H1 (cell line): ENCODE measurements around the gene TCEA2. TPM values are rescaled to one million over a fixed set of nuclear protein-coding genes. Genes with fewer than 3 reads are reported as not detected.

Source experiments
- CTCF ChIA-PET: fragments of 300-600 bp; sonication (Branson Sonifier 250); formaldehyde crosslinking; loops from one replicate; lab custom pipeline; 2021; ENCODE audit not compliant: partially characterized antibody; lab: Charles Lee
- POLR2A ChIA-PET: fragments of 300-600 bp; sonication (Branson Sonifier 250); formaldehyde crosslinking; loops from one replicate; lab custom pipeline; 2021; ENCODE audit warnings: inconsistent platforms; ENCODE audit not compliant: partially characterized antibody; lab: Charles Lee
- DNase-seq, 2 experiments: peaks; one replicate each; pipeline versions ENCODE4 v3.0.0 to v3.0.0-alpha.2; 2010 to 2022; ENCODE audit warnings: low spot score in 2 of 2, low read depth in 1 of 2, mixed read lengths in 1 of 2
- FAIRE-seq: peaks from 2 replicates; lab custom pipeline; 2011; peaks lifted over from hg19 to GRCh38; lab: Jason Lieb, UNC
- H2AFZ ChIP-seq: 2 replicates; pipeline ENCODE4 v1.8.1; 2012; ENCODE audit warnings: low read length, inconsistent platforms
- H2AK5ac ChIP-seq: 2 replicates; pipeline ENCODE4 v1.6.1; 2013; ENCODE audit warnings: low read depth, low read length
- H2BK120ac ChIP-seq: replicated peaks from 2 replicates; pipeline ENCODE3; 2013; ENCODE audit warnings: low read depth, low read length, inconsistent platforms
- H2BK12ac ChIP-seq: 2 replicates; pipeline ENCODE4 v1.6.1; 2013; ENCODE audit warnings: low read depth, low read length
- H2BK15ac ChIP-seq: 2 replicates; pipeline ENCODE4 v1.6.1; 2013; ENCODE audit warnings: low read length
- H2BK20ac ChIP-seq: 2 replicates; pipeline ENCODE4 v1.6.1; 2013; ENCODE audit warnings: low read length
- H2BK5ac ChIP-seq: 2 replicates; pipeline ENCODE4 v1.6.1; 2013; ENCODE audit warnings: low read depth, low read length
- H3K14ac ChIP-seq: 2 replicates; pipeline ENCODE4 v1.6.1; 2013; ENCODE audit warnings: inconsistent platforms; ENCODE audit not compliant: insufficient read length
- H3K18ac ChIP-seq: 2 replicates; pipeline ENCODE4 v1.6.1; 2013; ENCODE audit warnings: low read length; ENCODE audit errors: extremely low read depth
- H3K23ac ChIP-seq: 2 replicates; pipeline ENCODE4 v1.6.1; 2013; ENCODE audit warnings: inconsistent platforms; ENCODE audit not compliant: insufficient read length
- H3K23me2 ChIP-seq: 2 replicates; pipeline ENCODE4 v1.6.1; 2013; ENCODE audit warnings: low read depth, low read length
- H3K27ac ChIP-seq: 2 replicates; pipeline ENCODE4 v1.6.1; 2011; ENCODE audit warnings: low read depth, low read length, inconsistent platforms
- H3K27me3 ChIP-seq, 4 experiments: replicated peaks in 1 of 4; 1 replicate in 1 of 4; 2 replicates in 3 of 4; pipeline versions ENCODE4 v1.6.1 to v1.8.1; 2011 to 2013; ENCODE audit warnings: low read length in 3 of 4, mild to moderate bottlenecking in 3 of 4, inconsistent platforms in 2 of 4, mixed read lengths in 2 of 4, moderate library complexity in 1 of 4; ENCODE audit not compliant: control insufficient read depth in 3 of 4, insufficient read depth in 3 of 4; ENCODE audit errors: extremely low read depth in 1 of 4
- H3K36me3 ChIP-seq, 4 experiments: 2 replicates each; pipeline versions ENCODE4 v1.6.1 to v1.8.1; 2011 to 2013; ENCODE audit warnings: mild to moderate bottlenecking in 4 of 4, low read length in 3 of 4, moderate library complexity in 2 of 4, control low read depth in 1 of 4, inconsistent platforms in 1 of 4; ENCODE audit not compliant: insufficient read depth in 4 of 4, control insufficient read depth in 2 of 4
- H3K4ac ChIP-seq: replicated peaks from 2 replicates; pipeline ENCODE3; 2013; ENCODE audit warnings: low read length, low read depth, mixed read lengths, inconsistent platforms; ENCODE audit not compliant: insufficient read length
- H3K4me1 ChIP-seq, 4 experiments: replicated peaks in 1 of 4; 1 replicate in 1 of 4; 2 replicates in 3 of 4; pipeline versions ENCODE4 v1.6.1 to v1.8.1; 2011 to 2013; ENCODE audit warnings: low read length in 3 of 4, inconsistent platforms in 2 of 4, mixed read lengths in 1 of 4; ENCODE audit not compliant: insufficient read depth in 4 of 4, control insufficient read depth in 3 of 4
- H3K4me2 ChIP-seq, 2 experiments: 2 replicates each; pipeline versions ENCODE4 v1.6.1 to v1.8.1; 2011 to 2013; ENCODE audit warnings: low read depth in 2 of 2, low read length in 2 of 2, control low read depth in 1 of 2, inconsistent platforms in 1 of 2, mild to moderate bottlenecking in 1 of 2; ENCODE audit not compliant: insufficient read depth in 1 of 2
- H3K4me3 ChIP-seq, 4 experiments: fragments of 200-600, 300-600 bp in 1 of 4; sonication (generic), shearing (Covaris generic), sonication (Bioruptor Twin) in 1 of 4; 2 replicates each; pipeline versions ENCODE4 v1.5.1 to v1.8.1; 2011 to 2016; ENCODE audit warnings: low read length in 4 of 4, low read depth in 3 of 4, control low read depth in 2 of 4, inconsistent platforms in 2 of 4, mild to moderate bottlenecking in 2 of 4, mixed read lengths in 1 of 4, moderate library complexity in 1 of 4; ENCODE audit not compliant: insufficient read depth in 2 of 4; ENCODE audit errors: extremely low read depth in 1 of 4
- H3K56ac ChIP-seq: replicated peaks from 2 replicates; pipeline ENCODE3; 2013; ENCODE audit warnings: low read depth, mild to moderate bottlenecking, mixed read lengths, low read length, inconsistent platforms; ENCODE audit not compliant: insufficient read length
- H3K79me1 ChIP-seq: 2 replicates; pipeline ENCODE4 v1.6.1; 2013; ENCODE audit warnings: low read depth, low read length, control low read depth
- H3K79me2 ChIP-seq, 2 experiments: 2 replicates each; pipeline versions ENCODE4 v1.6.1 to v1.8.1; 2012 to 2013; ENCODE audit warnings: low read length in 2 of 2, mild to moderate bottlenecking in 2 of 2, inconsistent platforms in 1 of 2; ENCODE audit not compliant: insufficient read depth in 2 of 2, control insufficient read depth in 1 of 2
- H3K9ac ChIP-seq, 4 experiments: replicated peaks in 1 of 4; 1 replicate in 1 of 4; 2 replicates in 3 of 4; pipeline versions ENCODE4 v1.6.1 to v1.8.1; 2011 to 2013; ENCODE audit warnings: low read depth in 3 of 4, low read length in 3 of 4, control low read depth in 2 of 4, mild to moderate bottlenecking in 2 of 4, moderate library complexity in 2 of 4, inconsistent platforms in 1 of 4; ENCODE audit errors: extremely low read depth in 1 of 4
- H3K9me3 ChIP-seq, 2 experiments: 2 replicates each; pipeline versions ENCODE4 v1.6.1 to v1.8.1; 2012 to 2013; ENCODE audit warnings: mild to moderate bottlenecking in 2 of 2, moderate library complexity in 2 of 2, control low read depth in 1 of 2, inconsistent platforms in 1 of 2, low read depth in 1 of 2, low read length in 1 of 2, mixed read lengths in 1 of 2; ENCODE audit not compliant: insufficient read depth in 2 of 2
- H4K20me1 ChIP-seq, 2 experiments: replicated peaks in 1 of 2; 2 replicates each; pipeline versions ENCODE3 to v1.8.1; 2011 to 2013; ENCODE audit warnings: inconsistent platforms in 2 of 2, low read length in 2 of 2, mild to moderate bottlenecking in 1 of 2; ENCODE audit not compliant: insufficient read depth in 2 of 2, control insufficient read depth in 1 of 2
- H4K5ac ChIP-seq: 2 replicates; pipeline ENCODE4 v1.6.1; 2013; ENCODE audit warnings: low read length, low read depth, mixed read lengths, inconsistent platforms; ENCODE audit not compliant: insufficient read length
- H4K8ac ChIP-seq: 2 replicates; pipeline ENCODE4 v1.8.0; 2013; ENCODE audit warnings: mild to moderate bottlenecking, moderate library complexity, low read length, inconsistent platforms; ENCODE audit not compliant: insufficient read depth; ENCODE audit errors: extremely low read depth
- H4K91ac ChIP-seq: replicated peaks from 2 replicates; pipeline ENCODE3; 2013; ENCODE audit warnings: low read length, mixed read lengths, inconsistent platforms; ENCODE audit not compliant: insufficient read length
- CBX5 ChIP-seq: fragments of 300-800, 300-1000 bp; sonication (generic); IDR thresholded peaks from 2 replicates; pipeline ENCODE4 v1.7.1; 2016; ENCODE audit warnings: antibody characterized with exemption, low read length, low read depth
- HDAC2 ChIP-seq, 2 experiments: fragments of 300-600 bp in 1 of 2; sonication (generic) in 1 of 2; IDR thresholded peaks; 2 replicates each; pipeline ENCODE4 v1.6.1; 2011 to 2012; ENCODE audit warnings: low read depth in 2 of 2, low read length in 2 of 2, mild to moderate bottlenecking in 2 of 2, moderate library complexity in 2 of 2, borderline replicate concordance in 1 of 2, inconsistent platforms in 1 of 2
- KDM4A ChIP-seq: IDR thresholded peaks from one replicate; pipeline ENCODE4 v1.7.1; 2012; ENCODE audit warnings: low read depth, mild to moderate bottlenecking, moderate library complexity, low read length, inconsistent platforms; ENCODE audit not compliant: severe bottlenecking
- POLR2AphosphoS5 ChIP-seq: IDR thresholded peaks from 2 replicates; pipeline ENCODE4 v1.6.1; 2011; ENCODE audit warnings: low read depth, low read length
- RBBP5 ChIP-seq: IDR thresholded peaks from 2 replicates; pipeline ENCODE4 v1.7.1; 2012; ENCODE audit warnings: low read depth, mild to moderate bottlenecking, inconsistent platforms, low read length, moderate library complexity, borderline replicate concordance
- SIRT6 ChIP-seq: IDR thresholded peaks from one replicate; pipeline ENCODE4 v1.7.1; 2012; ENCODE audit warnings: low read length, inconsistent platforms
- SP1 ChIP-seq: IDR thresholded peaks from 2 replicates; pipeline ENCODE4 v1.6.1; 2011; ENCODE audit warnings: low read depth, low read length
- ZNF274 ChIP-seq: IDR thresholded peaks from 2 replicates; pipeline ENCODE4 v1.7.0; 2012; ENCODE audit warnings: low read length, borderline replicate concordance; ENCODE audit errors: extremely low read depth
- WGBS, 2 experiments: shearing (Covaris generic) in 1 of 2; methylation state at CpG; one replicate each; pipeline versions ENCODE4 v1.1.6 to v1.1.7; 2013 to 2015; ENCODE audit warnings: low lambda C conversion rate in 2 of 2, mixed read lengths in 2 of 2, inconsistent platforms in 1 of 2, low coverage in 1 of 2, missing lambda C conversion rate in 1 of 2; ENCODE audit not compliant: insufficient replicate concordance in 2 of 2, insufficient coverage in 1 of 2, insufficient read length in 1 of 2; ENCODE audit errors: extremely low coverage in 1 of 2, missing lambda C conversion rate in 1 of 2; 5-methylcytosine and 5-hydroxymethylcytosine counted together
- polyA plus RNA-seq, 7 experiments: library from polyadenylated mRNA; depleted of rRNA in 3 of 7; stranded (reverse) in 5 of 7; unstranded in 2 of 7; fragments of >200 nt in 5 of 7; fragments of 200-250 nt in 2 of 7; gene quantifications; 1 replicate in 5 of 7; 2 replicates in 1 of 7; 4 replicates in 1 of 7; pipeline versions ENCODE4 v1.2.1 to v1.2.3, GENCODE V29; 2011 to 2013; ENCODE audit warnings: missing spikeins in 2 of 7, mixed read lengths in 2 of 7
- total RNA-seq: library from RNA; stranded (reverse); fragmentation: NEBNext Ultra II Directional; extraction: Animal tissue kit (Norgen Biotek cat#: 25700); gene quantifications from 2 replicates; pipeline ENCODE4 v1.2.1, GENCODE V29; 2021

The TCEA2 gene
- total and polyA plus RNA-seq, 2 of the 8 experiments (the other 6 are each of a cell fraction or from before 2014, with no cell fraction given) = 41.4 to 42.3 TPM

GRCh38 chr20:64068386-64069208 is 5.6 kb downstream of the TCEA2 start:
- no peaks in the 10 kb centered on the region for H3K9me3 ChIP-seq
- H2BK5ac ChIP-seq = no peak overlapping the region
- DNase-seq (no peak), FAIRE-seq (no peak)
- H3K4me3 ChIP-seq = no peak overlapping the region
- peaks cover 0 to 4% (median 1%) of the 10 kb centered on the region in 4 experiments; a peak in 2 of 8 replicates for H3K36me3 ChIP-seq
- no peak overlapping the region for H3K23ac ChIP-seq
- H4K5ac ChIP-seq = no peak overlapping the region
- 0 out of 2 replicates have a peak, but pooled peaks cover 3% of the 10 kb centered on the region for H3K79me1 ChIP-seq
- no peak overlapping the region for H4K8ac ChIP-seq
- no peak overlapping the region for H2BK120ac ChIP-seq
- TF ChIP-seq KDM4A = no peak
- TF ChIP-seq POLR2AphosphoS5 = no peak
- no peak for TF ChIP-seq CBX5
- no peak for TF ChIP-seq HDAC2 (IDR thresholded peaks at IDR 0.05; ENCODE audit: borderline replicate concordance in 1 of 2, low read depth in 2 of 2, low read length in 2 of 2)
- TF ChIP-seq ZNF274 = no peak
- no peak for TF ChIP-seq SIRT6
- TF ChIP-seq SP1 = no peak
- no peak for TF ChIP-seq RBBP5
- no peak overlapping the region for H3K56ac ChIP-seq
- H3K27ac ChIP-seq = no peak overlapping the region
- no peak overlapping the region for H3K18ac ChIP-seq
- no peaks in the 10 kb centered on the region for H3K27me3 ChIP-seq
- H4K91ac ChIP-seq = peak overlapping the region; percentile 27
- peak overlapping the region; percentile 90; the same call in 1 of the 2 replicates for H2AK5ac ChIP-seq
- no peaks in the 10 kb centered on the region for H3K79me2 ChIP-seq
- H3K23me2 ChIP-seq = peaks cover 2% of the 10 kb centered on the region; the same call in 1 of the 2 replicates
- peak overlapping the region; percentile 21 for H3K4ac ChIP-seq
- no peak overlapping the region for H3K4me2 ChIP-seq
- H2BK12ac ChIP-seq = 0 out of 2 replicates have a peak overlapping the region, but pooled peaks have one; percentile 44
- WGBS, 2 experiments = 89% methylated on average over 12 of the region's 12 CpGs; no CpG with 5 or more reads in 1 of the 2 experiments
- no peak overlapping the region for H2BK15ac ChIP-seq
- no peak overlapping the region for H3K14ac ChIP-seq
- no peak overlapping the region for H3K9ac ChIP-seq
- POLR2A ChIA-PET = interaction anchor here (1.1 to 1.9 kb wide), 3 partner anchors 9 to 16 kb away, joined by 4 to 6 read pairs (median 5); partner anchors contain the start of gene LKAAEAR1
- CTCF ChIA-PET = interaction anchor here (0.5 to 3.1 kb wide), 12 partner anchors 11 to 1198 kb away, joined by 3 to 33 read pairs (median 5); partner anchors contain the start of genes C20orf204, LKAAEAR1, OPRL1 and RGS19
- peaks cover 3 to 20% (median 7%) of the 10 kb centered on the region in 4 experiments for H3K4me1 ChIP-seq
- H4K20me1 ChIP-seq = peaks cover 2 to 10% of the 10 kb centered on the region in 2 experiments
- H2BK20ac ChIP-seq = no peak overlapping the region
- H2AFZ ChIP-seq = no peak overlapping the region
